Muscle layer of colon (tissue), 2 donors: ENCODE measurements around the gene LRIF1.
"Not testable (repeated sequence)": the region's sequence is repeated elsewhere in the genome, so short reads cannot be mapped to it uniquely, and the experiment has no call there.

ENCODE experiments used
- H3K27ac ChIP-seq: one replicate; pipeline ENCODE4 v1.7.0; 2013; ENCODE audit warnings: low read depth, mild to moderate bottlenecking, low read length, moderate library complexity
- H3K27me3 ChIP-seq, 2 donors: one replicate each; pipeline ENCODE4 v1.7.0; 2013; ENCODE audit warnings: low read length in 2 of 2, mild to moderate bottlenecking in 2 of 2; ENCODE audit not compliant: insufficient read depth in 2 of 2, control insufficient read depth in 1 of 2
- H3K36me3 ChIP-seq: one replicate; pipeline ENCODE4 v1.7.0; 2013; ENCODE audit warnings: mild to moderate bottlenecking, low read length; ENCODE audit not compliant: insufficient read depth
- H3K4me1 ChIP-seq: one replicate; pipeline ENCODE4 v1.7.0; 2013; ENCODE audit warnings: mild to moderate bottlenecking, low read length; ENCODE audit not compliant: insufficient read depth
- H3K4me3 ChIP-seq, 2 donors: one replicate each; pipeline ENCODE4 v1.7.0; 2013; ENCODE audit warnings: low read length in 2 of 2, low read depth in 1 of 2, mild to moderate bottlenecking in 1 of 2, moderate library complexity in 1 of 2
- H3K9ac ChIP-seq: one replicate; pipeline ENCODE4 v1.7.0; 2013; ENCODE audit warnings: low read length
- H3K9me3 ChIP-seq: one replicate; pipeline ENCODE4 v1.7.0; 2013; ENCODE audit warnings: mild to moderate bottlenecking, low read length
- donor health status: abdominal sarcoma.
- donor health status: Adenocarcinoma of cecum.

Gene LRIF1

DNA sequence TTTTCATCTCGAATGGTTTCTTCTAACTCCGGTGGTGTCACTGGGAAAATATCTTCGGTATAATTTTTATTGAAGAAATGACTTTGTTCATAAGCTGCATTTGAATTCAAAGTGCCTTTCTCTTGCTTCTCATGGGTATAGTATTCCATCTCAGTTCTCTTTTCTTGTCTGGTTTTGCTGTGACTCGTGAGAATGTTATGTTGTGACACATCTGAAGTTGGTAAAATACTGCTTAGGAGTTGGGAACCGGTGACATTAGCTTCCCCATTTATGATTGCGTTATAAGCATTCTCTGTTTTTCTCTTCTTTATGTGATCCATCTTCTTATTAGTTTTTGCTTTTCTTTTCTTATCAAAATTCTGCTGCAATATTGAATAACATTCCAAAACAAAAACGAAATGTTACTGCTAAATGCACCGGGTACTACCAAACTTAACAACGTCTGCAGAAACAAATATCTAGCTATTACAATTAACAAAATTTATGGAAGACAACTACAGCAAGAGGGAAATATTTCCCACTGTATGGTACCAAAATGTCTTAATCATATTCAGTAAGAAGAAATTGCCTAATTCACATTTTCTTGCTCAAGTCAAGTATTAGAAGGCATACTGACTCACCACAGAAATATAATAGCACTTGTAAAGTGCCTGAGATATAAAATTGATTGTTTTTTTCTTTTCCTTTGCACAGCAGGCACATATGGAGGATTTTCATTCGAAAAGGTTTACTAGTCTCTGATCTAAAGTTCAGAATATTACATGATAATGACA, 15.5 kb downstream of the LRIF1 start:
- Histone ChIP-seq H3K9ac (no peak overlapping the region), H3K36me3 (peaks cover 8% of the 10 kb centered on the region), H3K27me3 (no peaks in the 10 kb centered on the region), H3K4me3 (no peak overlapping the region), H3K4me1 (no peaks in the 10 kb centered on the region), H3K27ac (no peak overlapping the region), H3K9me3 (peaks cover 3% of the 10 kb centered on the region)

DNA sequence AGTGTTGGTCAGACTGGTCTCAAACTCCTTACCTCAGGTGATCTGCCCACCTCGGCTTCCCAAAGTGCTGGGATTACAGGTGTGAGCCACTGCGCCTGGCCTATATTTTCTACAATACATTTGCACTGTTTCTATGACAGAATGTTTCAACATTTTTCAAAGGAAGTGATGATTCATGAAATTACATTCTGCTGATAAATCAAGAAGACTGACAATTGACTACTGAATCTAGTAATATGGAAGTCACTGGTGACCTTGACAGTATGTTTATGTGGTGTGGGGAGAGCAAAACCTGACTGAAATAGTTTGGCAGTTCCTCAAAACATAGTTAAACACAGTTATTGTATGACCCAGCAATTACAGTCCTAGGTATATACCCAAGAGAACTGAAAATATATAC, 18.1 kb downstream of the LRIF1 start:
- no peak overlapping the region for H3K4me3 ChIP-seq
- no peaks in the 10 kb centered on the region for H3K27me3 ChIP-seq
- H3K27ac ChIP-seq = no peak overlapping the region
- H3K9me3 ChIP-seq = no peaks in the 10 kb centered on the region
- H3K4me1 ChIP-seq = no peaks in the 10 kb centered on the region
- H3K36me3 ChIP-seq = no peaks in the 10 kb centered on the region
- H3K9ac ChIP-seq = no peak overlapping the region

DNA sequence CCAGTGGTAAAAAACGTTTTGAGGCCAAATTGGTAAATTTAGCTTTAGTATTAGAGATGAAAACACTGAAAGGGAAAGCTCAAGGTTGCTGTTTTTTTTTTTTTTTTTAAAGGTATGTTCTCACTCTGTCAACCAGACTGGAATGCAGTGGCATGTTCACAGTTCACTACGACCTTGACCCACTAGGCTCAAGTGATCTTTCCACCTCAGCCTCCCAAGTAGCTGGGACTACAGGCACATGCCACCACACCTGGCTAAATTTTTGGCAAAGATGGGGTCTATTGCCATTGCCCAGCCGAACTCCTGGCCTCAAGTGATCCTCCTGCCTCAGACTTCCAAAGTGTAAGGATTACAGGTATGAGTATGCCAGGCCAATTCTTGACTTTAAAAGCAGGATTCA, 18.9 kb downstream of the LRIF1 start:
- no peaks in the 10 kb centered on the region for H3K9me3 ChIP-seq
- H3K27me3 ChIP-seq = no peaks in the 10 kb centered on the region
- no peak overlapping the region for H3K9ac ChIP-seq
- H3K4me1 ChIP-seq = no peaks in the 10 kb centered on the region
- H3K36me3 ChIP-seq = no peaks in the 10 kb centered on the region
- H3K27ac ChIP-seq = no peak overlapping the region
- H3K4me3 ChIP-seq = no peak overlapping the region

DNA sequence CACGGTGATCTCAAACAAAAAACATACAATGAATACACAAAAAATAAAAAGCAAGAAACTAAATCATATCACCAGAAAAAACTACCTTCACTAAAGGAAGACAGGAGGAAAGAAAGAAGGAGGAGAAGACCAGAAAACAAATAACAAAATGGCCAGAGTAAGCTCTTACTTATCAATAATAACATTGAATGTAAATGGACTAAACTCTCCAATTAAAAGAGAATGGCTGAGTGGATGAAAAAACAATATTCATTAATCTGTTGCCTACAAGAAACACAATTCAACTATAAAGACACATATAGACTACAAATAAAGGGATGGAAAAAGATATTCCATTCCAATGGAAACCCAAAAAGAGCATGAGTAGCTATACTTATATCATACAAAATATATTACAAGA, 27.2 kb downstream of the LRIF1 start:
- Histone ChIP-seq H3K4me1 (no peaks in the 10 kb centered on the region), H3K9ac (no peak overlapping the region), H3K9me3 (no peaks in the 10 kb centered on the region), H3K4me3 (no peak overlapping the region), H3K36me3 (no peaks in the 10 kb centered on the region), H3K27me3 (no peaks in the 10 kb centered on the region), H3K27ac (no peak overlapping the region)

DNA sequence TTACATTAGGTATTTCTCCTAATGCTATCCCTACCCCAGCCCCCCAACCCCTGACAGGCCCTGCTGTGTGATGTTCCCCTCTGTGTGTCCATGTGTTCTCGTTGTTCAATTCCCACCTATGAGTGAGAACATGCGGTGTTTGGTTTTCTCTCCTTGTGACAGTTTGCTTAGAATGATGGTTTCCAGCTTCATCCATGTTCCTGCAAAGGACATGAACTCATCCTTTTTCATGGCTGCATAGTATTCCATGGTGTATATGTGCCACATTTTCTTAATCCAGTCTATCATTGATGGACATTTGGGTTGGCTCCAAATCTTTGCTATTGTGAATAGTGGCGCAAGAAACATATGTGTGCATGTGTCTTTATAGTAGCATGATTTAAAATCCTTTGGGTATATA, 32.6 kb downstream of the LRIF1 start:
- H3K27ac ChIP-seq, H3K36me3 ChIP-seq, H3K9me3 ChIP-seq, H3K9ac ChIP-seq, H3K4me3 ChIP-seq, H3K27me3 ChIP-seq, H3K4me1 ChIP-seq: not testable (repeated sequence)

DNA sequence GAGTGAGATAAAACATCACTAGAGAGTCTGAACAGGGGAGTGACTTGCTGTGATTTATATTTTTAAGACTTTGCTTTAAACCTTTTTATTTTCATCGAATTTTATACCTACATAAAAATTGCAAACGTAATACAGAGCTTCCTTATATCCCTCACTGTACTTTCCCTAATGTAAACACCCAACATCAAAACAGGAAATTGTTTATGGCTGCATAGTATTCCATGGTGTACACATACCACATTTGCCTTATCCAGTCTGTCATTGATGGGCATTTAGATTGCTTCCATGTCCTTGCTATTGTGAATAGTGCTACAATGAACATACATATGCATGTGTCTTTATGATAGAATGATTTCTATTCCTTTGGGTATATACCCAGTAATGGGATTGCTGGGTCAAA, 34.8 kb downstream of the LRIF1 start:
- H3K9ac ChIP-seq = no peak overlapping the region
- H3K4me1 ChIP-seq = no peaks in the 10 kb centered on the region
- H3K27ac ChIP-seq = no peak overlapping the region

DNA sequence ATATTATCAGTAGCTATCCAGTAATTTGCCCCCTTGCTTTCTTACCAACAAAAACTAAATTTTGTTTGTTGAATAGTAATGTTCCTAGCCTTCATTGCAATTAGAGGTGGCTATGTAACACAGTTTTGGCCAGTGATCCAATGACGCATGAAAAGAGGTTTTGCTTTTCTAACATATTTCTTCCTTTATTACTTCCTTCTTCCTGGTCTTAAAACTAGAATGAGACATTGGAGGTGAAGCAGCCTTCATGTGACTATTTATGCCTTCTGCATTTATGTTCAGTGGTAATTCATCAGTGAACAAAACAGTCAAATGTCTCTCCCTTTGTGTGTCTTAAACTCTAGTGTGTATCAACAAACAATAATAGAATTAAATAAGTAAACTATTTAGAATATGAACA, 35.5 kb downstream of the LRIF1 start:
- Histone ChIP-seq H3K9me3 (no peaks in the 10 kb centered on the region), H3K36me3 (no peaks in the 10 kb centered on the region), H3K27me3 (no peaks in the 10 kb centered on the region), H3K4me3 (no peak overlapping the region), H3K9ac (no peak overlapping the region), H3K4me1 (no peaks in the 10 kb centered on the region), H3K27ac (no peak overlapping the region)

More for the DNA sequence above, 34.8 kb downstream of the LRIF1 start:
- Histone ChIP-seq H3K27me3 (no peaks in the 10 kb centered on the region), H3K4me3 (no peak overlapping the region), H3K36me3 (no peaks in the 10 kb centered on the region), H3K9me3 (no peaks in the 10 kb centered on the region)

DNA sequence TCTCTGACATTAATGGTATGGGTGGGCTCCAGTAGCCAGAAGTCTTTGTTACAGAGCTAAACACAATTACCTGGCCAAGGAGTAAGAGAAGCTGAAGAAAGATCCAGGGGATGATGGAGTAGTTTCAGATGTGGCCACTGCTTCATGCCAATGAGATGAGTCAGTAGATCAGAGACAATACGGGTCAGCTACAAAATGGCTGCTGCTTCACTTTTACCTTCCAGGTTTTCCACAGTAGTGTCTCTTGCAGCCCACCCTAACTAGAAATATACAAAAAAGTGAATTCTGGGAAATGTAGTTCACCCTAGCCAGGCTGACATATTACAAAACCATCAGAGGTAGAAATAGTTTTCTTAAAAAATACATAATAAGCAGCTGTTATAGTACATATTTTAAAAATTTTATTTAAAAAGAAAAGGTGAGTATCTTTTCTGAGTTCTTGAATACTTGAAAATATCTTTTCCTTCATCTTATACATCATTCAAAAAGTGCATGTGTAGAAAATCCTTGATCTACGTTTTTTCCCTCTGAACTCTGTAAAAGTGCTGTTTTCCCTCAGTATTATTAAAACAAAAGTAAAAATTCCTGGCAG, 36.1 kb downstream of the LRIF1 start:
- Histone ChIP-seq H3K27ac (no peak overlapping the region), H3K36me3 (no peaks in the 10 kb centered on the region), H3K9ac (no peak overlapping the region), H3K4me1 (no peaks in the 10 kb centered on the region), H3K9me3 (no peaks in the 10 kb centered on the region), H3K4me3 (no peak overlapping the region), H3K27me3 (no peaks in the 10 kb centered on the region)

DNA sequence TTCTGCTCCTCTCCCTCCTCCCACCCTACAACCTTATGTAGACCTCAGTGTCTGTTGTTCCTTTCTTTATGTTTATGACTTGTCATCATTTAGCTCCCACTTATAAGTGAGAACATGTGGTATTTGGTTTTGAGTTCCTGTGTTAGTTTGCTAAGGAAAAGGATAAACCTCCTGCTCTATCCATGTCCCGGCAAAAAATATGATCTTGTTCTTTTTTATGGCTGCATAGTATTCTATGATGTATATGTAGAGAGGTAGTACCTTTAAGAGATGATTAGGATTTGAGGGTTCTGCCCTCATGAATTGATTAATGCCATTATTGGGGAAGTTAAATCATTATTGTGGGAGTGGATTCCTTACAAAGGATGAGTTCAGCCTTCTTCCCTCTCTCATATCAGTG, 41.8 kb downstream of the LRIF1 start:
- no peaks in the 10 kb centered on the region for H3K4me1 ChIP-seq
- no peaks in the 10 kb centered on the region for H3K9me3 ChIP-seq
- H3K9ac ChIP-seq = no peak overlapping the region
- H3K36me3 ChIP-seq = no peaks in the 10 kb centered on the region
- H3K27ac ChIP-seq = no peak overlapping the region
- H3K4me3 ChIP-seq = no peak overlapping the region
- no peaks in the 10 kb centered on the region for H3K27me3 ChIP-seq

DNA sequence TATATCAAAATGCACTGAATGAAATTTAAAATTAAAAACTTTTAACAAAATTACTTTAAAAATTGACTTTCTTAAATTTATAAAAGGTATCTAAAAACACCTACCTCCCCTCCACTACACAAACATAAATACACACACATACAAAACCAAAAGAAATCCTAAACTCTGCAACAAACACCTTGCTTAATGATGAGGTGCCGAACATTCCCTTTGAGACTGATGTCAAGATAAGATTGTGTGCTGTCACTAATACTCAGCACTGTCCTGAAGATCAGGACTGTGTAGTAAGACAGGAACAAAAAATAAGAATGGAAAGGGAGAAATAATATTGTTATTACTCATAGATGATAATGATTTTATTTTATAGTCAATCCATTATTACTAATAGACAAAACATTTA, 45.7 kb downstream of the LRIF1 start:
- H3K4me1 ChIP-seq = no peaks in the 10 kb centered on the region
- no peak overlapping the region for H3K27ac ChIP-seq
- no peak overlapping the region for H3K4me3 ChIP-seq
- no peaks in the 10 kb centered on the region for H3K27me3 ChIP-seq
- no peaks in the 10 kb centered on the region for H3K36me3 ChIP-seq
- no peak overlapping the region for H3K9ac ChIP-seq
- peaks cover 2% of the 10 kb centered on the region for H3K9me3 ChIP-seq

DNA sequence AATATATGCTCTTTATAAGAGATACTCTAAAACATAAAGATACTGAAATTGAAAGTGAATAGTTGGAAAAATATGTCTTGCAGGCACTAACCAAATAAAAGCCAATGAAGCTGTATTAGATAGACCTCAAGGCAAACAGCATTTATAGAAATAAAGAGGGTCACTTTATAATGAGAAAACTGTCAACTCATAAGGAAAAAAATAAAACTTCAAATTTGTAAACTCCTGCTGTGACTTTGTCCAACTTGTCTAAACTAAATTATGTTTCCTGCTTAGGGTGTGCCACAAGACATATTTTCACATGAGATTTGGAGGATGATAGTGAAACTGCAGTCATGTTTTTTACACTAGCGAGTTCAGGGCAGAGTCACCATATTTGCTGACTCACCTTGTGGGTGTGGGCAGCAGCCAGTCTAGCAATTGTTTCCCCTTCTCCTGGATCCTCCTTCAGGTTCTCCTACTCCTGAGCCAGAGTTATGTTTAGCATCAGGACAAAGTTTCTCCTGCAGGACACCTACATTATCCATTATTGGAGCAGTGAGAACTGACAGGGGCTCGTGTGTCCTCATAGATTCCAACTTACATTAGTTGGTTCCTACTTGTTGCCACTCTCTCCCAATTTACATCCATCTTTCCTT, 46.9 kb downstream of the LRIF1 start:
- Histone ChIP-seq H3K4me1 (no peaks in the 10 kb centered on the region), H3K9me3 (peaks cover 10% of the 10 kb centered on the region), H3K4me3 (no peak overlapping the region), H3K27me3 (no peaks in the 10 kb centered on the region), H3K36me3 (no peaks in the 10 kb centered on the region), H3K27ac (no peak overlapping the region), H3K9ac (no peak overlapping the region)

DNA sequence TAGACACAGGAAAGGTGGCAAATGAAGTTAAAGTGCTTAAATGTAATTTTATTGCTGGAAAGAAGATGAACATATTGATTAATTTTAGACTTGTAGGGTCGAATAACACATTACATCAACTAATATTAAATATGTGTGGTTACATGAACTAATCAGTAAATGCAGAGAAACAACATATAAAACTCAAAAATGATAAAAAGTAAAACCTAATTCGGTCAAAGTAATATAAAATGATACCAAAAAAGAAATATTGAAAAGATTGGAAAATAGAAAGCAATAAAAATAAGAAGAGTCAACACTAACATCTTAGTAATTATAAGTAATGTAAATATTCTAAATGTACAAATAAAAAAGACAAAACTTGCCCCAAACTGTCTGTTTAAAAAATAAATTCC, 47.5 kb downstream of the LRIF1 start:
- Histone ChIP-seq H3K27me3 (no peaks in the 10 kb centered on the region), H3K9me3 (peaks cover 10% of the 10 kb centered on the region), H3K9ac (no peak overlapping the region), H3K36me3 (no peaks in the 10 kb centered on the region), H3K27ac (no peak overlapping the region), H3K4me1 (no peaks in the 10 kb centered on the region), H3K4me3 (no peak overlapping the region)
